Fibroblast of villous mesenchyme (primary cell): ENCODE results near the gene WBP2NL. TPM values are rescaled to one million over a fixed set of nuclear protein-coding genes. Genes with fewer than 3 reads are reported as not detected.

Experiments
- DNase-seq: peaks from one replicate; pipeline ENCODE4 v3.0.0-alpha.2; 2010; ENCODE audit warnings: low read depth
- H3K4me3 ChIP-seq: 2 replicates; pipeline ENCODE4 v1.5.1; 2011; ENCODE audit warnings: low read depth, mild to moderate bottlenecking, low read length
- CTCF ChIP-seq: IDR thresholded peaks from 2 replicates; pipeline ENCODE4 v1.5.1; 2012; ENCODE audit warnings: low read depth, mild to moderate bottlenecking, low read length; ENCODE audit not compliant: insufficient read depth
- total RNA-seq: library from RNA; depleted of rRNA; stranded (reverse); fragments of >200 nt; gene quantifications from 2 replicates; pipeline ENCODE4 v1.2.3, GENCODE V29; 2012

The WBP2NL gene
- total RNA-seq, 1 donor, result 0.43 TPM

GRCh38 chr22:41963453-41964111 lies 35.0 kb upstream of the WBP2NL start:
- no peak for DNase-seq
- H3K4me3 ChIP-seq, result no peak overlapping the region
- no peak for TF ChIP-seq CTCF

- H3K4me3 ChIP-seq, result no peak overlapping the region
- no peak for TF ChIP-seq CTCF
- no peak for DNase-seq
These were observed 34.5 kb upstream of the WBP2NL start for GRCh38 chr22:41964112-41964491.

- no peak for TF ChIP-seq CTCF
- H3K4me3 ChIP-seq, result no peak overlapping the region
- DNase-seq, result no peak
These were observed 32.4 kb upstream of the WBP2NL start for GRCh38 chr22:41966225-41966606.

GRCh38 chr22:41966607-41967240 lies 31.9 kb upstream of the WBP2NL start:
- DNase-seq, result peak; percentile 86
- peak; percentile 60 for TF ChIP-seq CTCF
- no peak overlapping the region for H3K4me3 ChIP-seq

- H3K4me3 ChIP-seq, result no peak overlapping the region
- no peak for TF ChIP-seq CTCF
- DNase-seq, result no peak
These were observed 30.0 kb upstream of the WBP2NL start for GRCh38 chr22:41968601-41969000.

GRCh38 chr22:41969110-41969646 lies 29.4 kb upstream of the WBP2NL start, which contains the start of gene SEPTIN3:
Gene SEPTIN3, plus strand, starts transcription at chr22:41969443. Its CDS starts 2,050 bp downstream, at chr22:41971493.
- DNase-seq, result no peak
- no peak within 1 kb of the TSS for H3K4me3 ChIP-seq
- no peak for TF ChIP-seq CTCF
